GM06990 (cell line): ENCODE measurements around the gene FEZ2.

Source experiments
- DNase-seq: peaks from one replicate; pipeline ENCODE4 v3.0.0-alpha.2; 2011; ENCODE audit not compliant: insufficient read length; ENCODE audit errors: extremely low read depth
- H3K27me3 ChIP-seq: replicated peaks from 2 replicates; pipeline ENCODE4 v1.6.0; 2011; ENCODE audit warnings: low read length; ENCODE audit not compliant: control insufficient read depth, insufficient read depth
- H3K36me3 ChIP-seq: 2 replicates; pipeline ENCODE4 v1.5.1; 2011; ENCODE audit warnings: low read length; ENCODE audit not compliant: control insufficient read depth, insufficient read depth
- H3K4me3 ChIP-seq: replicated peaks from 2 replicates; pipeline ENCODE4 v1.5.1; 2011; ENCODE audit warnings: low read depth, mild to moderate bottlenecking, control low read depth, low read length
- CTCF ChIP-seq: IDR thresholded peaks from 2 replicates; pipeline ENCODE4 v1.5.1; 2011; ENCODE audit warnings: low read length, control low read depth, mild to moderate bottlenecking, inconsistent platforms; ENCODE audit not compliant: insufficient read depth, poor library complexity, severe bottlenecking

FEZ2 gene

GRCh38 chr2:36560726-36561125 lies 37.2 kb downstream of the FEZ2 start:
- no peak for TF ChIP-seq CTCF
- Histone ChIP-seq H3K27me3 (no peaks in the 10 kb centered on the region), H3K4me3 (no peak overlapping the region), H3K36me3 (peaks cover under 1% of the 10 kb centered on the region)
- no peak for DNase-seq

DNA sequence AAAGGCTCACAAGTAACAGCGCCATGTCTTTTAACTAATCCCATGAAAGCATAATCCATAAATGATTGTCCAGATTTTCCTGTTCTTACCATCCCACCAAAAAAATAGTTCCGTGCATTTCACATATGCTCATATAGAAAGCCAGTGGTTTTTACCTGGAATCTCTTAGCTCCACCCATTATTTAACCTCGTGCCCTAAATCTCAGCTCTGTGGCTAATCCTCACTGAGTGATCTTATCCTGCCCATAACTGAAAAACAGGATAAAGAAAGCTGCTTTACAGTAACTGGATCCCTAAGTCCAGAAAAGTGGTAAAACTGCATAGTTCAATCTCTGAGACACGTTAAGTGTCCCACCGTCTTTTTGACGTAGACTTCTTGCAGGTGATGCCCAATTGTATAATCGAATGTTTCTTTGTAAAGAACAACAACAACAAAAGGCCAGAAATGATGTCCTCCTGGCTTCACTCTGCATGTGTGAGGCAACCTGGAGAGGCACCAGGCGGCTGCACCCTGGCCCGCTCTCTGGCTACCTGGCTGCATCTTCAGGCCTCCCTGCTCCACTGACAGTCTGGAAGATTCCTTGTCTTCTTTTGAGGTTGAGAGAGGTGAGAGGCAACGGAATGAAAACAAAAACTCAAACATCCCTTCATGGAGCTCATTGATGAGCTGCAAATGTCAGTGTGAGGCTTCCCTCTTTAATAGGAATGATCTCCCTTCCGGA lies 38.6 kb downstream of the FEZ2 start:
- Histone ChIP-seq H3K4me3 (no peak overlapping the region), H3K27me3 (no peaks in the 10 kb centered on the region), H3K36me3 (peaks cover 1% of the 10 kb centered on the region)
- TF ChIP-seq CTCF = no peak
- no peak for DNase-seq

GRCh38 chr2:36556842-36557241 lies 41.1 kb downstream of the FEZ2 start:
- Histone ChIP-seq H3K4me3 (no peak overlapping the region), H3K27me3 (no peaks in the 10 kb centered on the region), H3K36me3 (peaks cover 1% of the 10 kb centered on the region)
- no peak for DNase-seq
- TF ChIP-seq CTCF = no peak

DNA sequence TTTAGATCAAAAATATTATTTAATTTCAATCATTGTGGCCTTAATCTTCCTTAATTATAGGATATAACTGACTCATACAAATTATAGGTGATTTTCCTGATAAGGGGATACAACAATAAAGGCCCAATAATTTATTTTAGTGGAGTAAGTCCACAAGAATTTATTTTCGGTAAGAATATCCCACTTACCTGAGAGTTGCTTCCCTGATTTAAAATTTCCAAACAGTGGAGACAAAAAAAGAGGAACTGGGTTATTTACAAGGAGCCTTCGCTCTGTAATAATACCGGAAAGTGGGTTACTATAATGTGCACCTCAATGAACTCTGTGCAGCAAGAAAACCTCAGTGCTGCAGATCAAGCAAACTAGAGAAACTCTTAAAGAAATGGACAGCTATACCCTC lies 42.2 kb downstream of the FEZ2 start:
- no peak overlapping the region for H3K4me3 ChIP-seq
- DNase-seq = no peak
- no peak for TF ChIP-seq CTCF
- H3K27me3 ChIP-seq = no peaks in the 10 kb centered on the region
- H3K36me3 ChIP-seq = peaks cover 1% of the 10 kb centered on the region

- no peaks in the 10 kb centered on the region for H3K27me3 ChIP-seq
- DNase-seq = no peak
- no peak for TF ChIP-seq CTCF
- H3K4me3 ChIP-seq = no peak overlapping the region
- H3K36me3 ChIP-seq = peaks cover 1% of the 10 kb centered on the region; the same call in 1 of the 2 replicates
Observed at GRCh38 chr2:36554531-36554930, 43.4 kb downstream of the FEZ2 start.

DNA sequence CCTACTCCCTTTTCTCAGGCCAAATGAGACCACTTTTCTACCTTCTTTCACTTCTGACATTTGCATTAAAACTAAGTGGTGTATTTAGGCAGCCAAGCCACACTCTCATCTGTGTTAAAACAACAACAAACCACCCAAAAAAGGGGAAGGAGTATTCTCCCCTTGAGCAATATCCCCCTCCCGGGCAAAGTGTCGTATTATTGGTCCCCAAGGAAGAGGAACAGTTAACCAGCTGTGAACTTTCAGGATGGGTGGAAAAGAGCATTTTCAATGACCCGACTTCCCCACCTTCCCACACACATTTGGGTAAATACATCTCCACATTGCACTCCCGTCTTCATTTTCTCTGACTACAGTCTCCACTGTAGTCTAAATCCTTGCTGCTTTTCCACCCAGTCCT lies 44.3 kb downstream of the FEZ2 start:
- H3K27me3 ChIP-seq = no peaks in the 10 kb centered on the region
- no peak for TF ChIP-seq CTCF
- peaks cover 1% of the 10 kb centered on the region; the same call in 1 of the 2 replicates for H3K36me3 ChIP-seq
- no peak for DNase-seq
- no peak overlapping the region for H3K4me3 ChIP-seq
